ENCODE data around the gene RAD51B.
"Not testable (repeated sequence)": the region's sequence is repeated elsewhere in the genome, so short reads cannot be mapped to it uniquely, and the experiment has no call there.

RAD51B gene

DNA sequence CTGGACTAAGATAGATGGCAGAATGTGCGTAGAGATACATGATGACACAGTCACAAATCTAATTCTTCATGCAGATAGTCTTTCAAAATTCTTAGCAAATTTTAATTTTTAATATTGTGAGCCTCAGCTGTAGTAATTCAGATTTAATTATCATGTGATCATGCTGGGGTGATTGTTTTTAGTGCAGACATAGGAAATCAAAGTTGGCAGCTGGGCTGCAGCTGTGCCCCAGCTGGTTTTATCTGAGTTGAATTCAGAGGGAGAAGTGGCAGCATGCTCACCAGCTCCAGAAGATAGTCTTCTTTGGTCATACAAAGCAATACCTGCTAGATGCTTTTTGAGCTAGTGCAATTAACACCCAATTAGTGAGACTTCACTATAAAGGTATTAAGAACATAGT, 292.9 kb downstream of the RAD51B start:
- DNase-seq (ENCODE audit: low read depth in 2 of 2), result no peak

DNA sequence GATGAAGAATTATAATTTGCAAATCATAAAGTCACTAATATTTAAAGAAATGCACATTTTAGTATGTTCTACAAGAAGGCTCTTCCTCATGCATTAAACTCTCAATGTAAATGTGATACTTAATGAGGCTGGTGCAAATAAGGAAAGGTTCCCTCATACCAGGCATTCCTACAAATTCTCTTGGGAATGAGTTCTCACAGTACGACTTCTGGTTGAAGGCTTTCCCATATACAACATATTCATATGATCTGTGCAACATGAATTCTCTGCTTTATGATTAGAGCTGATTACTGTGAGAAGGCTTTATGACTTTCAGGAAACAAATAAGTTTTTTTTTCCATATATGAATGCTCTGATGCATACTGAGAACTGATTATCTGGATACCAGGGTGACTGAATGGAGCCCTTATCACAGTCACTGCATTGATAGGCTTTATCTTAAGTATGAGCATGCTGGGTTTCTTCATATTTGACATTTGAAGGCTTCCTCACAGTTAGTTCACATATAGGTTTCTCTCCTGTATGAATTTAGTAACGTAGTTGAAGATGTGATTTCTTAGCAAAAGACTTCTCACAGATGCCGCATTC, 293.9 kb downstream of the RAD51B start:
- DNase-seq (ENCODE audit: low read depth in 2 of 2), result no peak

DNA sequence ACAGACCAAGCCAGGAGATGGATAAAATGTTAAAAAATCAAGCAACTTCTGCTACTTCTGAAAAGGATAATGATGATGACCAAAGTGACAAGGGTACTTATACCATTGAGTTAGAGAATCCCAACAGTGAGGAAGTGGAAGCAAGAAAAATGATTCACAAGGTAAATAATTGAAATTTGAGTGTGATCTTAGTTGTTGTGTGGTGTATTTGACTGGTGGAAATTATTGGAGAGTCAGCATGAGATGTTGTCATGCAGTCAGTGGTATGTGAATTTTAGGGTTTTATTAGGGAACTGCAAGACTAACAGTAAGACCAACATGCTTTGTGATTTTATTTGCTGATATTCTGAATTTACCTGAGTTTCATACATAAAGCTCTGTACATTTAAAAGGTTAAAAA, 296.4 kb downstream of the RAD51B start:
- not testable (repeated sequence) for DNase-seq (ENCODE audit: low read depth in 2 of 2)

DNA sequence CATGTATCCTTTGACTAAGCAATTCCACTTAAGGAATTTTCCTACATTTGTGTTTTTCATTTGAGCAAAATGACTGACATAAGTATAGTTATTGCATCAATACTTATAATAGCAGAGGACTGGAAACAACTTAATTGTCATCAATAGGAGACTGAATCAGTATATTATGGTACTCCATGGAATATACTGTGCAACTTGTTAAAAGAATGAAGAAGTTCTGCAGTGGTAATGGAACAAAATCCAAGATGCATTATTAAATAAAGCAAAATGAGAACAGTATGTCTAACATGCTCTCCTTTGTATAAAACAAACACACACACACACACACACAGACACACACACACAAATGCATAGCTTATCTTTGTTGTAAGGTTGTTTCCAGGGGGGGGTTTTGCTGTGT, 303.1 kb downstream of the RAD51B start:
- DNase-seq (ENCODE audit: low read depth in 2 of 2), result no peak

DNA sequence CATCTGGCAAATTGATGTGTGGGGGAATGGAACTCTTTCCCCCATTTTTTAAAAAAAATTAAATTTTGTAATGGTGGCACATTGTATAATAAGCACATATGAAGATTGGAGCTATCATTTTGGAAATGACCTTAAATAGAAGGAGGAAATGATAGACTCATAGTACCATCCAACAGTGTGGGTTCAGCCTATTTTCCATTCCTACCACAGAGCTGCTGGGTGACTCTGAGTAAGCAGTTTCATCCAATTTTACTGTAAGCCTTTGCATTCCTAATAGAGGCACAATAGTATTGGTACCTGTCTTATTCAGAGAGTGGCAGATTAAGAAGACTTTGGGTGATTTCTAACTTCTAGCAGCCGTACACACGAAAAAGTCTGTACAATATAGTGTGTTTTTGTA, 304.5 kb downstream of the RAD51B start:
- no peak for DNase-seq (ENCODE audit: low read depth in 2 of 2)

DNA sequence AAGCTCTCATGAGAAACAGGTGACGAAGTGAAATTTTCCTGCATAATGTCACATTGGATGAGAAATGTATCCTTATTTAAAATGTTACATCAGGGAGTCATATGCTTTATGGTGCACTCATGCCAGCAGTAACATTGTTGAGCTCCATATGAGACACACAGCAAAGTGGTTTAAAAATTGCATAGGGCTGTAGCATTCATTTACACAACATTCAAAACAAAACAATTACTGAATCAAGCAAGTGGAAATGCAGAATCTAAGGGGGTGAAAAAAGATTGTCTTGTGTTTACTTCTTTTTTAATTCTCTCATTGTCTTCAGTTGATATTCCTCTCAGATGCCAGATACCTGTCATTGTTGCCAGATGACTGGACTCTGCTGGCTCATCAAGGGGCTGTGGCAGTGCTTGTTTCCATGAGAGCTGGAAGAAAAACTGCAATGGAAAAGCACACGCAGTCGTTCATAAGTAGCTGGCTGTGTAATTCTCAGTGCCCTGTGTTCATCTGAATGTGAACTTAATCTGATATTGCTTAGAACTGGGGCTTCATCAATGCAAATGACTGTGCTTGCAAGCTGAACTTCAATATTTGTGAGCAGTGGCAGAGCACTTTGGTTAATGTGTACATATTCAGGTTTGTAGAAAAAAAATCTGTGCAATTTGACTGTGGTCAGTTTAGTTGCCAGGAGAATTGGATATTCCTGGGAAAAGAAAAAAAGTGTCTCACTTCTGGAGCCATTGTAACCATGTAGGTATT, 305.6 kb downstream of the RAD51B start:
- DNase-seq (ENCODE audit: low read depth in 2 of 2), result no peak

DNA sequence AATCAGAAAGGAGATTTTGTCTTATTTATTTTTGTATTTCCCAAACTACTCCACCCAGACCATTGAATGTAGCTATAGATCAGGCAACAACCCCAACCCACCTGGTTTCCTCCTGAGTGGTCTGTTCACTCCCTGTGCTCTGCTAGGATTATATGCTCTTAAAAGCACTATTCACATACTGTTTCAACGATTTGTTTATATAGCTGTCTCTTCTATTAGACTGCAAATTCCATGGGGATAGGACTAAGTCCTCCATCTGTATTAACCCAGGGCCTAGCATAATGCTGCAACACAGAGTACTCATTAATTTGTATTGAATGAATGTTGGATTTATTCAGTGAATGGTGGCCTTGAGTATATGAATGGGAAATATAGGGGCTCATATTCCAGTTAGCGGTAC, 307.6 kb downstream of the RAD51B start:
- DNase-seq (ENCODE audit: low read depth in 2 of 2), result no peak

DNA sequence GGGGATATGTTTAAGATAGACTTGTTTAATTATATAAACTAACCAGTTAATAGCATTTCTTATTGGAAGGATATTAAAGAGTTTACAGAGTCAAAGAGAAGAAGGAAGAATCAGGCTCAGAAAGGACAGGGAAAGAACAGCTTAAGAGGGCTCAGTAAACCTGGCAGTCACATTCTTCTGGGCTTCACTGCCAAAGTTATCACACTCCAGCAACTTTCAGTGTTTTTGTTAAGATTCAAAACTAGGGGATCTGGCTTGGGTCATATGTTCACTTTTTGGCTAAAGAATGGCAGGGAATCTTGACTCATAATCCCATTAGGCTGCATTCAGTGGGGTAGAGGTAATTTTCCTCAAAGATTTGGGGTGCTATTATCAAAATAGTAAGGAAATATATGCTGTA, 312.3 kb downstream of the RAD51B start:
- DNase-seq (ENCODE audit: low read depth in 2 of 2), result no peak

DNA sequence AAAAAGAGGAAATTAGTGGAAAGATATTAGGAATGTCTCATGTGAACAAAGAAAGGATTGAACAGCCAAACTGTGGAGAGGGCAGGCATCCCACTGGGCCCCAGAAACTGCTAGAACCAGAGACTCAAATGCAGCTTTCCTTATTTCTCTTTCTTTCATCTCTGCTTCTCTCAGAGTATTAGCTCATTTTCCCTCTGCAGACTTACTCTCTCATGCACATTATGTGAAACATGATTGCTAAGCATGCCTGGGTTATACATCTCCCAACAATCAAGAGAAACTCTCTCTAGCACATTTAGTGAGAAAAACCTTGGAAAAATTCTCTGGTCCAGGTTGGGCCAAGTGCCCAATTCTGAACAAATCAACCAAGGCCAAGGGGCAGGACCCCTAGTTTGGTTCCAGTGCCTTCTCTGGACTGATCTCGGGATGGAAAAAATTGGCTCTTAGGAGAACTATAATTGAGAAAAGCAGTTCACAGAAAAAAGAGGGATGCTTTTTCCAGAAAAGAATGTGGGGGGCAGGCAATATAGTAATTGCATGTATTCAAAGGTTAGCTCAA, 313.1 kb downstream of the RAD51B start:
- no peak for DNase-seq (ENCODE audit: low read depth in 2 of 2)

DNA sequence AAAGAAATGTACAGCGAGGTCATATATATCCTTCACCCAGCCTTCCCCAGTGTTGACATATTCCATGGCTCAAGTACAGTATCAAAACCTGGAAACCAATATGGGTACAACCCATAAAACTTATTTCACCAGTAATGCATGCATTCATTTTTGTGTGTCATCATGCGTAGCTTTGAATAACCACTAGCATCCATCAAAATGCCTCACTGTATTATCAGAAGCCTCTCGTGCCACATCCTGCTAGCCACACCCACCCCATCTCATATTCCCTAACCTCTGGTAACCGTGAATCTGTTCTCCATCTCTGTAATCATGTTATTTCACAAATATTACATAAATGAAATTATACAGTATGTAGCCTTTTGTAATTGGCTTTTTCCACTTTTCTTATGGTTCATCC, 314.3 kb downstream of the RAD51B start:
- DNase-seq (ENCODE audit: low read depth in 2 of 2), result no peak

DNA sequence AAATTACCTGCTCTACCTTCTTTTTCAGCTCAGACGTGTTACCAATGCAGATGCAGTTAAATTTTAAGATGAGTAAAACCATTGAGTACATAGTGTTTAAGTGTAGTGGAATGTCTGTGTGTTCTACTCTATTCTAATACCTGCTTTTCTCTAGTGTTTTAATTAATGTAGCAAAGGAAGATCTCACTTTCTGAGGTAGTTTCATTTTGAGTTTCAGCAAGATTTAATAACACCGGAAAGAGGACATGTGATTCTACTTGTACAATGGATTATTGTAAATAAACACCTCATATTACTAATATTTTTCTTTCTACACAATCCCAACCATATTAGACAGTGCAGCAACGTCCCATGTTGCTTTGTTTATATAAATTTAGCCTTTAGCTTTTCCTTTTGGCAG, 315.4 kb downstream of the RAD51B start:
- DNase-seq (ENCODE audit: low read depth in 2 of 2), result no peak

DNA sequence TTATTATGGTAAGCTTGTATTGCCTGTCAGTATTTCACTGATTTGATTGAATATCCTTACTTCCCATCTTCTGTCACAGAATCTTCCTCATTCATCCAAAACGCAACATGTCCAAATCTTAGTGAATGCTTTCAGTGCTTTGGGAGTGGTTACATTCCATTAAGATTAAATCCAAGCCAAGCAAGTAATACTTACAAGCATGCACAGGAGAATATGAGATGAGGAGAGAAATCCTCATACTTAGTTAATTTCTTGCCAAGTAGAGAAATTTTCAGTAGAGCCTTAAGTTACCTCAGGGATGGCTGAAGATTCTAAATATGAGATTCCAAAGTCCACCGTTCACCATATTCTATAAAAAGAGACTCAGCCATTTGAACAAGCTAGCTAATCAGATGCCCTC, 316.0 kb downstream of the RAD51B start:
- no peak for DNase-seq (ENCODE audit: low read depth in 2 of 2)

DNA sequence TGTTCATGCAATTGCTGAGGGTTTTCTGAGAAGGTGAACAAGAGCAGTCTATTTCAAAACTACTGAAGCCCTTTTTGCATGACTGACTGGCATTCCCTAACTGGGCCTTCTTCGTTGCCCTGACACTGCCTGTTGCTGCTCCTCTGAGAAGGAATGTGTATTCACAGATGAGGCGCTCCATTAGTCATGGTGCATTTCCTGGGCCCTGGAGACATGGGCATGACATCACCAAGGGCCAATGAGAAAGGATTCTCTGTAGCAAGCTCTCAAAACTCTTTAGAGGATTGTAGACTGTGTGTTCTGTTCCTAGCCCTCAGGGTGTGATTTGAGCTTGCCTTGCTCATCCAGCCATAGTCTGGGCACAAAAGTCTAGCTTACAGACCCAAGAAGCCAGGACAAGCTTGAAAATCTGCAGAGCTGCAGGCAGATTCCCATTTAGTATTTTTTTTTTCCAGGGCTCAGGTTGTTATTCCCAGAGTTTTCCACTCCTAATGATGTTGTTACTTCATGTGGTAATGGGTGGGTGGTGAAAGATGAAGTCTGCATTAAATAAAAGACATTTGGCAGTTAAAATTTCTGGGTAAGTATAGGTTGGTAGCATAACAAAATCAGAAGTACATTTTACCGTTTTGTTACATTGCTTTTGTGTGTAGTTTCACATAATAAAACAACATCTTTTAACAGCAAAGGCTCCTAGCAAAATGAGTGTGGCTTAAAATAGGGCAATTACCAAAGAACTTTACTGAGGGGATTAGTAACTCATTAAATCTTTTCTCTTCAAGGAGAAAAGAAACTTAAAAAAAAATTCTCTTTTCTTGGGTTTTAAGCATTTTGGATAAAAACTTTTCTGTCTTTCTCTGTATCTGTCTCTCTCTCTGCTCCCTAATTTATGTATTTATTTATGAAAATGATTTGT, 318.4 kb downstream of the RAD51B start:
- no peak for DNase-seq (ENCODE audit: low read depth in 2 of 2)

DNA sequence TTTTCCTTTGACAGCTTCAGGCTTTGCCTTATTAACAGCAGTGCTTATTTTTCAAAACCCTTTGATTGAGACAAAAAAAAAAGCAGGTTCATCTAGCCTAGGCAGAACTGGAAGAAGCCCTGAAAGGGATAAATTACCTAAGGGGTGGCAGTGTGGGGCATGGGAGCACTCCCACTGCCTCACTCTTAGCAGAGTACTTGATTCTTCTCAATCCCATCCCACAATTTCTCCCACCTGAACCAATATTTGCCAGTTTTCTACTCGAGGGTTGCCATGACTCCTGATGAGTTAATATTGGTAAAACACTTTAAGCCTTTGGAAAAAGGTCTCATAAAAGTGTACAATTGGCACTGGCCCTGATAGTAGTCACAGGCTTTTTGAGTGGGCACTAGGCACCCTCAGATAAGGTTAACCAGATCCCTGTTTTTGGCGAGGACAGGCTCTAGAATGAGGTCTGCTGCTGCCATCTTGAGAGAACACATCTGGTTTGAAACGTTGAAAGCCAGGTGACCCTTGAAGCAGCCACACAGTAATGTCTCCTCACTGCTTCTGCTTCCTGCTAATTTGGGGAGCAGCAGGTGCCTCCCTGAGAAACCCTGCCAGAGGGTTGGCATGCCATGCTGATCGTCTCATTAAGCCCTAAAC, 320.0 kb downstream of the RAD51B start:
- no peak for DNase-seq (ENCODE audit: low read depth in 2 of 2)

DNA sequence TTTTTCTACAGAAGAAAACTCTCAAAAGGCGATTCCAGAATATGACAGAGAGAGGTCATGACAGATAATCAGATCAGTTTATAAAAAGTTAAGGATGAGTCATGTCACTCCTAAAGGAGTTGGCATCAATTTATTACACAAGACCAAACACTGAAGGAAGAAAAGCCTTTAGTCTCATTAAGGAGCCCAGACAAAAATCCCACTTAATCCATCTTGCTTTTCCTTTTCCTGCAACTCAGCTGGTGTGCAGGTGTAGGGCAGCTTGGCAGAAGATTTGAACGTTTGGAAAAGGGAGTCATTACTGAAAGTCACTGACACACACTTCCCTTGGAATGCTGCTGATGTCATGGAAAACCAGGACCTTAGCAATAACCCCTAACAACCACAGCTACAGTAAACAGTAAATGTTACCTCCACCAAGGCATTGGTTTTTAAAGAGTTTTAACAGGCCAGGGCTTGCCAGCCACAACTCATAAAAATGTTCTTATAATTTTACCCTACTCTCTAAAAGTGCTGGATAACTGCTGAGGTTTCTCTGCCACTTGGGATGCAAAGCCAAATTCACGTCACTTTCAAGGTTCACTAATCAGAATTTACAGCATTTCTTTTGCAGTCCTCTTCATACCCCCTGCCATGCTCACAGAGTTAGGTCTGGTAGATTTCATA, 320.6 kb downstream of the RAD51B start:
- no peak for DNase-seq (ENCODE audit: low read depth in 2 of 2)

DNA sequence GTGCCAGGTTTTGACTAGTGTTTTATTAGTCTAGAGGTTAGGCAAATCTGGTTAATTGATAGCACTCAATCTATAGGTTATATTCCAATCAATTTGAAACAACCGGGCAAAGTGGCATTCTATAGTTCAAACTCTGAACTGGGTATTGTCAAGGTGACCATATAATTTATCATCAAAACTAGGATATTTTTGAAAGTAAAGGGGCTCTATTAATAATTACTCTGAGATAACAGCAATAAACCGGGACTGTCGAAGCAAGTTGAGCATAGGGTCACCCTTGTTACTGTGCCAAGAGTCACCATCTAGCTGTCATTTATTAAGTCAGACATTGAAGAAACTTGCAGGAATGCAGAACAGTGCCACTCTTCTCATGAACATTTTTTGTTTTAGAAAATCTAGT, 321.2 kb downstream of the RAD51B start:
- no peak for DNase-seq (ENCODE audit: low read depth in 2 of 2)

DNA sequence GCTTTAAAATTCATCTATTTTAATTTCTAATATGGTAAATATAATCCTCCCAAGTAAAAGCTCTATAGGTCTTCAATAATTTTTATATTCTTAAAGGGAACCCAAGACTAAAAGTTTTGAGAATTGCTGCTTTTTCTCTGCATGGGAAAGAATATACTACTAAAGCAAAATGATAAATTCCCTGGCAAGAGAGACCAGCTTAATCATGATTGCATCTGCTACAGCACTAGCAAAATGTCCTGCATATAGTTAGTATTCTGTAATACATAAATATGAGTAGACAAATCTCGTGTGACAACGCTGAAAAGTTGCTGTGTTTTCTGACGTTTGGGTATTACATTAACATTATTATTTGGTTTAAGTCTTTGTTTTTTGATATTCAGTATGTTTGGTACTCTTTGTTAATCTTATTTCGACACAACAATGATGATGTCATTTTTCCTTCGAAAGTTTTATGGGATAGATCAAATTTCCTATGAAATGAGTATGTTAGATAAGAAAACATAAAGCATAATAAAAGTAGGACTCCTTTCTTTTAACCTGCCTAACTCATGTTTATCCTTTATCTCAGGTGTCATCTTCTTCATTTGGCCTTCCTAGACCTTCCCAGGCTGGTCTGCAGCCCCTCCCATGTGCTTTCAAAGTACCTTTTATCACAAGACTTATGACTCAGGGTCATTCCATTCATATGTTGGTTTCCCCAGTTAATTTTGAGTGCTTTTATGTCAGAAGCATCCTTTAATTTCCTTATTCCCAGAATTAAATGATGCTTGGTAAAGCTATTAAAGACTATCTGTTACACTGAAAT, 321.9 kb downstream of the RAD51B start:
- DNase-seq (ENCODE audit: low read depth in 2 of 2), result no peak

DNA sequence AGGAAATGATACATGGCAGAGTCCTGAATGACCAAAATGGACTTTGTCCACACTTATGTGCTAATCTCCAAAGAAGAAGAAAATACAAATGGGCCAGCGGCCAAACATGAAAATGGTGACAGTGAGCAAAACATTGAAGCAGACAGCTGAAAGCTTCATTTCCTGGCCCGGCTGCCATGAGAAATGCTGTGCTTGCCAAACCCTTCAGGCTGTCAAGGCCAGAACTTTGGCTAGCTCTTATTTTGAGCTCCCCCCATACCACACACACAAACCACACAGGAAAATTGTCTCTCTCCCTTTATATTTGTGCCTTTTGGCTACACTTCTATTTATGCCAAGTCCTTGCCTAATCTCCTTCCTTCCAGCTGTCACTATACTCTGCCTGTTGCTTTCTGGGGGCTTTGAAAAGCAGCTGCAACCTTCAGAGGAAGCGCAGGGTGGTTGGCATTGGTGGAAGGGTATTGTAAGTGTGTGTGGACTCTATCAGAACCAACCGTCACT, 323.8 kb downstream of the RAD51B start:
- DNase-seq (ENCODE audit: low read depth in 2 of 2), result no peak

DNA sequence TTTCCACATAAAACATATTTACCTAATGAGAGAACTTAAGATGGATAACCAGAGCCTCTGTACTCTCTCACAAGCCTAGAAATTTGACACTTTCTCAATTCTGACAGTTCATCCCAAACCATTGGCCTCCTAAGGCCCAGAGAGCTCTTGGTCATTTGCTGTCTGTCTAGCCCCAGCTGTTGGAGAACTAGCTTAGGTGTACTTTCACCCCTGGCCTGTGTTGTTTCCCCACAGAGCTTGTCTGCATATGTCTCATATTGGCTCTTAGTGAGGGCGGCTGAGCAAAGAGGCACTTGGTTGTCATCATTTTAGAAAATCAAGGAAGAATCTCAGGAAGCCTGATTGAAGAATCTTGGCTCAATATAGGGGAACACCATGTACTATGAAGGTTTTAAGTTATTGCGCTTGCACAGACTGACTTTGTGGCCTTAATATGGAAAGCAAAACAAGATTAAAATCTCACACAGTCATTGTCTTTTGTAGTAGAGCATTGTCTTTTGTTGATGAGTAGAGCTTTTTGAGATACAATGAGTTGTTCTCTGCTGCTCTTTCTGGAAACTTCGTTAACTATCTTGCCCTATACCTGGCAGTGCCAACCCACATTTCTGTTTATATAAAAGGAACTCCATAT, 324.6 kb downstream of the RAD51B start:
- DNase-seq (ENCODE audit: low read depth in 2 of 2), result no peak

DNA sequence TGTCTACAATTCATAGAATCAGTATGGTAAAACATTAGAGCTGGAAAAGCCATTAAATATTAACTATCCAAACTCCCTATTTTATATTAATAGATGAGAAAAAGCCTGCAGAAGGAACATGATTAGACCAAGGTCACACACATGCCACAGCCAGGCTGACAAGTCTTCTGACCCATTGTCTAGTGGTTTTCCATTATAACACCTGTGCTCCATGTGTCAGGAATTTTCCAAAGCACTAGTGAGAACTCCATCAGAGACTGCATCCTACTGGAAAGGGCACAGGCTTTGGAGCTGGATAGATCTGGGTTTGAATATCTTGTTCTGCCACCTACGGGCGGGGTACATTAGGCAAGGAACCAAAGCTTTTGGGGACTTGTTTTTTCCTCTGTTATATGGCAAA, 325.5 kb downstream of the RAD51B start:
- DNase-seq (ENCODE audit: low read depth in 2 of 2), result no peak
